GM12878 (cell line): ENCODE measurements around the gene MAP3K6. TPM values are rescaled to one million over a fixed set of nuclear protein-coding genes. Genes with fewer than 3 reads are reported as not detected.
A peak's percentile ranks its signal among the peaks of the same experiment; 100 is the strongest.

Experiments
- ATAC-seq: fragments of 200-7000 bp; cut with Tn5 transposase; 3 replicates; pipeline ENCODE4 v1.9.1; 2020; ENCODE audit warnings: mild to moderate bottlenecking, moderate library complexity
- BruUV-seq: library from RNA; stranded (reverse); fragments of 400-500 nt; replicated peaks from 2 replicates; lab custom pipeline; 2021; lab: Mats Ljungman, UMichigan
- CTCF ChIA-PET: fragments of 300-600 bp; sonication (Branson Sonifier 250); formaldehyde crosslinking; extraction: SDS; loops from one replicate; lab custom pipeline; 2021; ENCODE audit warnings: inconsistent platforms; lab: Yijun Ruan, JAX
- POLR2A ChIA-PET: fragments of 350-600 bp; formaldehyde crosslinking; extraction: SDS; loops from one replicate; lab custom pipeline; 2021; ENCODE audit warnings: inconsistent platforms; lab: Charles Lee
- RAD21 ChIA-PET: fragments of 300-600 bp; sonication (Branson Sonifier 250); formaldehyde crosslinking; loops from one replicate; lab custom pipeline; 2023; ENCODE audit warnings: antibody characterized with exemption; ENCODE audit not compliant: unreplicated experiment; lab: Charles Lee
- SMC1A ChIA-PET: fragments of 300-600 bp; sonication (Branson Sonifier 250); formaldehyde crosslinking; loops from one replicate; lab custom pipeline; 2023; ENCODE audit not compliant: unreplicated experiment, uncharacterized antibody; lab: Charles Lee
- DNase-seq: peaks from one replicate; pipeline ENCODE4 v3.0.0-alpha.2; 2011; ENCODE audit warnings: low read depth, low spot score
- FAIRE-seq: peaks from 3 replicates; lab custom pipeline; 2011; peaks lifted over from hg19 to GRCh38; lab: Jason Lieb, UNC
- H2AFZ ChIP-seq: 2 replicates; pipeline ENCODE4 v1.6.0; 2011; ENCODE audit warnings: low read depth, low read length, control low read depth; ENCODE audit not compliant: control insufficient read depth
- H3K27ac ChIP-seq: 2 replicates; pipeline ENCODE4 v1.5.1; 2011; ENCODE audit warnings: control low read depth; ENCODE audit not compliant: control insufficient read depth, insufficient read depth
- H3K27me3 ChIP-seq, 2 experiments: replicated peaks in 1 of 2; 2 replicates each; pipeline versions ENCODE4 v1.6.0 to v1.6.1; 2011; ENCODE audit warnings: low read length in 1 of 2; ENCODE audit not compliant: control insufficient read depth in 2 of 2, insufficient read depth in 2 of 2
- H3K36me3 ChIP-seq, 2 experiments: 2 replicates each; pipeline ENCODE4 v1.5.1; 2011; ENCODE audit warnings: low read length in 1 of 2; ENCODE audit not compliant: control insufficient read depth in 2 of 2, insufficient read depth in 2 of 2
- H3K4me1 ChIP-seq: 2 replicates; pipeline ENCODE4 v1.6.1; 2011; ENCODE audit warnings: mild to moderate bottlenecking, low read length, moderate library complexity, mixed read lengths; ENCODE audit not compliant: control insufficient read depth, insufficient read depth
- H3K4me2 ChIP-seq: 2 replicates; pipeline ENCODE4 v1.6.0; 2011; ENCODE audit warnings: control low read depth; ENCODE audit not compliant: control insufficient read depth, insufficient read depth
- H3K4me3 ChIP-seq: fragments of 200-600 bp; sonication (generic); 2 replicates; pipeline ENCODE4 v1.5.1; 2016
- H3K79me2 ChIP-seq: 2 replicates; pipeline ENCODE4 v1.6.0; 2011; ENCODE audit warnings: low read length; ENCODE audit not compliant: control insufficient read depth, insufficient read depth
- H3K9ac ChIP-seq: 2 replicates; pipeline ENCODE4 v1.8.0; 2011; ENCODE audit warnings: low read length, control low read depth, mixed read lengths; ENCODE audit not compliant: control insufficient read depth, insufficient read depth
- H3K9me3 ChIP-seq: replicated peaks from 3 replicates; pipeline ENCODE4 v1.5.1; 2011; ENCODE audit warnings: mild to moderate bottlenecking, low read length; ENCODE audit not compliant: control insufficient read depth, insufficient read depth
- H4K20me1 ChIP-seq: 2 replicates; pipeline ENCODE4 v1.6.0; 2011; ENCODE audit not compliant: control insufficient read depth, insufficient read depth
- BMI1 ChIP-seq: fragments of 450-650 bp; IDR thresholded peaks from 2 replicates; pipeline ENCODE4 v1.6.1; 2016; ENCODE audit warnings: mild to moderate bottlenecking, moderate library complexity, borderline replicate concordance
- CBX3 ChIP-seq: fragments of 200-600 bp; sonication (generic); IDR thresholded peaks from 2 replicates; pipeline ENCODE4 v1.6.1; 2016; ENCODE audit warnings: low read depth, borderline replicate concordance
- KAT2A ChIP-seq: conservative IDR thresholded peaks from 2 replicates; pipeline ENCODE4 v1.6.1; 2011; ENCODE audit warnings: low read depth, low read length; ENCODE audit not compliant: control insufficient read depth
- MYB ChIP-seq: fragments of 150-350 bp; IDR thresholded peaks from 2 replicates; pipeline ENCODE4 v1.6.1; 2014; ENCODE audit warnings: mild to moderate bottlenecking, low read depth, low read length, borderline replicate concordance
- NR2C1 ChIP-seq: fragments of 450-650 bp; IDR thresholded peaks from 2 replicates; pipeline ENCODE4 v1.6.1; 2017; ENCODE audit warnings: antibody characterized with exemption, mild to moderate bottlenecking, moderate library complexity
- NR2F1 ChIP-seq: fragments of 450-650 bp; conservative IDR thresholded peaks from 2 replicates; pipeline ENCODE4 v1.6.1; 2017; ENCODE audit warnings: mild to moderate bottlenecking
- PAX8 ChIP-seq: fragments of 450-650 bp; IDR thresholded peaks from 2 replicates; pipeline ENCODE4 v1.6.1; 2017; ENCODE audit warnings: mild to moderate bottlenecking, moderate library complexity
- TARDBP ChIP-seq: IDR thresholded peaks from 2 replicates; pipeline ENCODE4 v1.6.1; 2016; ENCODE audit warnings: borderline replicate concordance
- TCF12 ChIP-seq: IDR thresholded peaks from 2 replicates; pipeline ENCODE4 v1.6.1; 2011; ENCODE audit warnings: low read depth, mild to moderate bottlenecking, low read length
- TCF3 ChIP-seq: IDR thresholded peaks from 2 replicates; pipeline ENCODE4 v1.6.1; 2012; ENCODE audit warnings: low read depth, mild to moderate bottlenecking, low read length, borderline replicate concordance; ENCODE audit not compliant: insufficient read depth
- ZZZ3 ChIP-seq: IDR thresholded peaks from 2 replicates; pipeline ENCODE4 v1.6.1; 2011; ENCODE audit warnings: low read depth; ENCODE audit not compliant: control insufficient read depth, insufficient read length
- WGBS: methylation state at CpG from one replicate; pipeline ENCODE4 v1.1.6; 2016; ENCODE audit warnings: low lambda C conversion rate; ENCODE audit not compliant: insufficient replicate concordance, insufficient coverage; ENCODE audit errors: missing lambda C conversion rate; 5-methylcytosine and 5-hydroxymethylcytosine counted together
- in situ Hi-C: fragments of 300-500 bp; cut with MboI; formaldehyde crosslinking; loops from 9 replicates; pipeline ENCODE4 v1.14.3; 2018; ENCODE audit warnings: mixed read lengths
- intact Hi-C: fragments of 100-400 bp; cut with micrococcal nuclease; formaldehyde crosslinking; loops from one replicate; pipeline ENCODE4 v1.14.2; 2022; ENCODE audit not compliant: unreplicated experiment
- polyA plus RNA-seq, 11 experiments: library from polyadenylated mRNA; depleted of rRNA in 4 of 11; unstranded in 6 of 11; stranded (reverse) in 5 of 11; fragments of >200 nt; fragmentation: Nextera tagmentation in 4 of 11; fragmentation: Illumina TruSeq in 1 of 11; extraction: Ambion mirVana in 4 of 11; extraction: Trizol in 1 of 11; gene quantifications; 1 replicate in 1 of 11; 2 replicates in 10 of 11; pipeline versions ENCODE4 v1.2.1 to v1.2.3, GENCODE V29; 2011 to 2016; ENCODE audit warnings: inconsistent platforms in 2 of 11, missing spikeins in 2 of 11, low read depth in 1 of 11
- total RNA-seq, 4 experiments: library from RNA; depleted of rRNA in 3 of 4; stranded (reverse); fragments of >200 nt in 3 of 4; fragmentation: Illumina TruSeq in 1 of 4; extraction: Trizol in 1 of 4; gene quantifications; 2 replicates each; pipeline versions ENCODE4 v1.2.1 to v1.2.3, GENCODE V29; 2013 to 2021
- TF ChIP-seq, protein P1 (sequence below): IDR thresholded peaks from 2 replicates; pipeline ENCODE4 v1.6.1; 2012; ENCODE audit warnings: low read depth, low read length, improper control_type of control experiment
- TF ChIP-seq, protein P2 (sequence below): fragments of 450-650 bp; IDR thresholded peaks from 2 replicates; pipeline ENCODE4 v1.6.1; 2017; ENCODE audit warnings: borderline replicate concordance

The MAP3K6 gene
- total and polyA plus RNA-seq, 10 of the 15 experiments (the other 5 are each of a cell fraction or from before 2014, with no cell fraction given) = 0.15 to 3.4 (median 1.2) TPM; not detected in 1

DNA sequence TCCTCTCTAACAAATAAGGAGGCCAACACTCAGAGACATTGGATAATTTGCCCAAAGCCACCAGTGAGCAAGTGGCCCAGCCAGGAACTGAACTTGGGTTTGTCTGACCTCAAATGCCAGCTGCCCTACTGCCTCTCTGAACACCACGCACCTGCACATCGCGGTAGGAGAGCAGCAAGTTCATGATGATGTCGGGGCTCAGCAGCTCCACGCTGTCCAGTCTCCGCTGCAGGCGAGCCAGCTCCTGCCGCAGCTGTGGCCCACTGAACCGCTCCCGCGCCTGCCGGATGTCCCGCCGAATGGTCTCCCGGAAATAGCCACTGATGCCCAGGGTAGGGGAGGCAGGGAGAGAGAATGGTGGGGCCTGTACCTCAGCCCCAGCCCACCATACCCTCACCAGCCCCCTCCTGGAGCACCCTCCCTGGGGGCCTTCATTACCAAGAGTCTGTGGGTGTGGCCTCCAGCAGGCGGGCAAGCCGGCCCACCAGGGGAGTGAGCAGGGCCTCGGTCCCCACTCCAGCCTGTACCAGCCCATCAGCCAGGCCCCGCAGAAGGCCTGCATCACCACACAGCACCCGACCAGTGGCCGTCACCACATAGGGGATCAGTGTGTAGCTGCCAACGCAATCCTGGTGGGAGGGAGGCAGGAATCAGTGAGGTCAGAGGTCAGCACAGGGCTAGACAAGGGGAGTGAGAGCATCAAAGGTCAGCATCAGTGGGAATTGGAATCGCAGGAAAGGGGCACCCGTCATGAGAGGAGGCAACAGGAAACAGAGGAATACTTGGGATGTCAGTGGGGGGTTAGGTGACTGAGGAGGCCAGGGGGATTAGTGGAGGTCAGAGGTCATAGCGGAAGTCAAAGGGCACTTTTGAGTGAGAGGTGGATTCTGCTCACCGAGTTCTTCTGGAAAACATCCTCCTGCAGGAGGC is 2.7 kb downstream of the MAP3K6 start:
- FAIRE-seq (no peak), ATAC-seq (no peak), DNase-seq (no peak)
- Histone ChIP-seq H3K36me3 (no peaks in the 10 kb centered on the region), H3K9ac (no peak overlapping the region), H2AFZ (no peak overlapping the region), H3K9me3 (no peaks in the 10 kb centered on the region), H4K20me1 (no peaks in the 10 kb centered on the region; the same call in 1 of the 2 replicates), H3K4me3 (no peak overlapping the region), H3K4me2 (no peak overlapping the region), H3K79me2 (no peaks in the 10 kb centered on the region), H3K27me3 (no peaks in the 10 kb centered on the region; a peak in 1 of 4 replicates), H3K27ac (no peak overlapping the region), H3K4me1 (peaks cover 16% of the 10 kb centered on the region)
- POLR2A ChIA-PET = no interaction called here
- TF ChIP-seq KAT2A (no peak), TARDBP (no peak), NR2F1 (peak; percentile 72; the same call in 1 of the 2 replicates), NR2C1 (peak; percentile 47; the same call in 1 of the 2 replicates)
- SMC1A ChIA-PET = interaction anchor here (3.3 kb wide), 1 partner anchor 24 kb away, joined by 27 read pairs; no protein-coding TSS in a partner anchor
- in situ Hi-C loops = no loop called here
- BruUV-seq = no TSS peak
- intact Hi-C loops = no loop called here
- RAD21 ChIA-PET = interaction anchor here (1.7 kb wide), 1 partner anchor 31 kb away, joined by 9 read pairs; no protein-coding TSS in a partner anchor
- CTCF ChIA-PET = interaction anchor here (0.7 to 4.0 kb wide), 6 partner anchors 11 to 242 kb away, joined by 3 to 35 read pairs (median 4); no protein-coding TSS in a partner anchor
- WGBS = 83% methylated on average over 25 of the region's 26 CpGs

DNA sequence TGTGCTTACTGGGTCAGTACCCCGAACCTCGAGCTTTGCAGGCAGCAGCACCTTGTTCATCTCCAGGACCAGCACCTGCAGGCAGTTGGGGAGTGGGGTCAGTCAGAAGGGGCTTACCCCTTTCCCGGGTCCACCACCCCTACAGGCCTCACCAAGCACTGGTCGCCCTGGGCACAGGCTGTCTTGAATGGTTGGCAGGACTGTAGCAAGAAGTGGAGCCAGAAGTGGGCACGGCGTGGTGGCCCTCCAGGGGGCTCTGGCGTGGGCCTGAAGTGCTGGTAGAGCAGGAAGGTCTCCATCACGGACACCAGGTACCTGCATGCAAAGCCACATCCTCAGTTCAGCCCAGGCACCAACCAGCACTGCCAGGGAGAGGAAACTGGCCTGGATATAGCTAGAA is 5.2 kb downstream of the MAP3K6 start:
- H2AFZ ChIP-seq = no peak overlapping the region
- H4K20me1 ChIP-seq = no peaks in the 10 kb centered on the region
- SMC1A ChIA-PET = interaction anchor here (1.3 kb wide), 1 partner anchor 26 kb away, joined by 4 read pairs; no protein-coding TSS in a partner anchor
- no peak overlapping the region for H3K4me2 ChIP-seq
- H3K27ac ChIP-seq = no peak overlapping the region
- no peaks in the 10 kb centered on the region for H3K79me2 ChIP-seq
- WGBS = 76% methylated on average over 8 of the region's 8 CpGs
- no peaks in the 10 kb centered on the region; a peak in 1 of 4 replicates for H3K27me3 ChIP-seq
- DNase-seq (no peak), FAIRE-seq (no peak), ATAC-seq (no peak)
- H3K4me3 ChIP-seq = no peak overlapping the region
- H3K9me3 ChIP-seq = no peaks in the 10 kb centered on the region
- intact Hi-C loops (no loop called here), in situ Hi-C loops (no loop called here)
- H3K36me3 ChIP-seq = no peaks in the 10 kb centered on the region
- no peak for TF ChIP-seq PAX8
- no peak for TF ChIP-seq BMI1
- TF ChIP-seq CBX3 = no peak
- no peak for TF ChIP-seq TCF12
- TF ChIP-seq, protein P1, sequence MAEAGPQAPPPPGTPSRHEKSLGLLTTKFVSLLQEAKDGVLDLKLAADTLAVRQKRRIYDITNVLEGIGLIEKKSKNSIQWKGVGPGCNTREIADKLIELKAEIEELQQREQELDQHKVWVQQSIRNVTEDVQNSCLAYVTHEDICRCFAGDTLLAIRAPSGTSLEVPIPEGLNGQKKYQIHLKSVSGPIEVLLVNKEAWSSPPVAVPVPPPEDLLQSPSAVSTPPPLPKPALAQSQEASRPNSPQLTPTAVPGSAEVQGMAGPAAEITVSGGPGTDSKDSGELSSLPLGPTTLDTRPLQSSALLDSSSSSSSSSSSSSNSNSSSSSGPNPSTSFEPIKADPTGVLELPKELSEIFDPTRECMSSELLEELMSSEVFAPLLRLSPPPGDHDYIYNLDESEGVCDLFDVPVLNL = no peak
- TF ChIP-seq, protein P2, sequence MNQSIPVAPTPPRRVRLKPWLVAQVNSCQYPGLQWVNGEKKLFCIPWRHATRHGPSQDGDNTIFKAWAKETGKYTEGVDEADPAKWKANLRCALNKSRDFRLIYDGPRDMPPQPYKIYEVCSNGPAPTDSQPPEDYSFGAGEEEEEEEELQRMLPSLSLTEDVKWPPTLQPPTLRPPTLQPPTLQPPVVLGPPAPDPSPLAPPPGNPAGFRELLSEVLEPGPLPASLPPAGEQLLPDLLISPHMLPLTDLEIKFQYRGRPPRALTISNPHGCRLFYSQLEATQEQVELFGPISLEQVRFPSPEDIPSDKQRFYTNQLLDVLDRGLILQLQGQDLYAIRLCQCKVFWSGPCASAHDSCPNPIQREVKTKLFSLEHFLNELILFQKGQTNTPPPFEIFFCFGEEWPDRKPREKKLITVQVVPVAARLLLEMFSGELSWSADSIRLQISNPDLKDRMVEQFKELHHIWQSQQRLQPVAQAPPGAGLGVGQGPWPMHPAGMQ = no peak
- no peak for TF ChIP-seq MYB
- no peak for TF ChIP-seq TCF3
- TF ChIP-seq ZZZ3 = no peak
- POLR2A ChIA-PET = interaction anchor here (1.1 kb wide), 1 partner anchor 244 kb away, joined by 3 read pairs; no protein-coding TSS in a partner anchor
- CTCF ChIA-PET = interaction anchor here (1.8 to 2.4 kb wide), 2 partner anchors 9 to 30 kb away, joined by 5 to 9 read pairs; partner anchors contain the start of gene GPR3
- no peak overlapping the region for H3K9ac ChIP-seq
- RAD21 ChIA-PET = interaction anchor here (0.6 kb wide), 1 partner anchor 23 kb away, joined by 4 read pairs; no protein-coding TSS in a partner anchor
- no TSS peak for BruUV-seq
- H3K4me1 ChIP-seq = peaks cover 18% of the 10 kb centered on the region
